GM18870 (cell line): ENCODE data around the gene RABEPK.
"Not testable (repeated sequence)": the region's sequence is repeated elsewhere in the genome, so short reads cannot be mapped to it uniquely, and the experiment has no call there.

Experiments
- ATAC-seq: cut with Tn5 transposase; IDR thresholded peaks from one replicate; pipeline ENCODE4 v1.9.1; 2021; ENCODE audit warnings: moderate library complexity; ENCODE audit not compliant: unreplicated experiment

Gene RABEPK

GRCh38 chr9:125241863-125242739, 41.8 kb downstream of the RABEPK start:
- no peak for ATAC-seq

GRCh38 chr9:125243792-125244260, 43.5 kb downstream of the RABEPK start:
- no peak for ATAC-seq

- ATAC-seq: no peak
Measured at GRCh38 chr9:125246261-125246667, 45.9 kb downstream of the RABEPK start.

GRCh38 chr9:125254231-125254630, 53.9 kb downstream of the RABEPK start:
- no peak for ATAC-seq

GRCh38 chr9:125255781-125256391, 55.5 kb downstream of the RABEPK start:
- no peak for ATAC-seq

- ATAC-seq: no peak
Measured at GRCh38 chr9:125258160-125258785, 57.9 kb downstream of the RABEPK start.

- ATAC-seq: no peak
Measured at GRCh38 chr9:125258832-125259534, 58.6 kb downstream of the RABEPK start.

- no peak for ATAC-seq
Measured at GRCh38 chr9:125260561-125260960, 60.2 kb downstream of the RABEPK start.

GRCh38 chr9:125261501-125262293, 61.4 kb downstream of the RABEPK start, which contains the start of gene GAPVD1:
TSS of gene GAPVD1 (plus strand) at chr9:125261826. CDS start at chr9:125298922, 37,096 bp downstream.
- peak; percentile 58 for ATAC-seq

- ATAC-seq: no peak
Measured at GRCh38 chr9:125262294-125262991, 62.1 kb downstream of the RABEPK start.

- ATAC-seq: not testable (repeated sequence)
Measured at GRCh38 chr9:125264068-125264467, 63.7 kb downstream of the RABEPK start.

GRCh38 chr9:125268394-125269013, 68.2 kb downstream of the RABEPK start:
- no peak for ATAC-seq

- ATAC-seq: no peak
Measured at GRCh38 chr9:125269014-125269397, 68.7 kb downstream of the RABEPK start.

- no peak for ATAC-seq
Measured at GRCh38 chr9:125271081-125271480, 70.7 kb downstream of the RABEPK start.

- no peak for ATAC-seq
Measured at GRCh38 chr9:125272697-125273096, 72.4 kb downstream of the RABEPK start.

GRCh38 chr9:125276771-125277170, 76.4 kb downstream of the RABEPK start:
- ATAC-seq: no peak

- no peak for ATAC-seq
Measured at GRCh38 chr9:125277411-125277810, 77.1 kb downstream of the RABEPK start.

GRCh38 chr9:125280945-125281344, 80.6 kb downstream of the RABEPK start:
- ATAC-seq: no peak
